Activated CD8-positive, alpha-beta memory T cell treated with anti-CD3 and anti-CD28 coated beads, Interleukin-2, amount 50 U/mL, for 4 hours (primary cell): ENCODE data around the gene BIRC6.

ENCODE experiments used
- DNase-seq: peaks from one replicate; pipeline ENCODE4 v3.0.0-alpha.2; 2020

Gene BIRC6

GRCh38 chr2:32375228-32375892 lies 18.5 kb downstream of the BIRC6 start:
- DNase-seq = no peak

GRCh38 chr2:32376756-32377155 lies 19.9 kb downstream of the BIRC6 start:
- DNase-seq = no peak

DNA sequence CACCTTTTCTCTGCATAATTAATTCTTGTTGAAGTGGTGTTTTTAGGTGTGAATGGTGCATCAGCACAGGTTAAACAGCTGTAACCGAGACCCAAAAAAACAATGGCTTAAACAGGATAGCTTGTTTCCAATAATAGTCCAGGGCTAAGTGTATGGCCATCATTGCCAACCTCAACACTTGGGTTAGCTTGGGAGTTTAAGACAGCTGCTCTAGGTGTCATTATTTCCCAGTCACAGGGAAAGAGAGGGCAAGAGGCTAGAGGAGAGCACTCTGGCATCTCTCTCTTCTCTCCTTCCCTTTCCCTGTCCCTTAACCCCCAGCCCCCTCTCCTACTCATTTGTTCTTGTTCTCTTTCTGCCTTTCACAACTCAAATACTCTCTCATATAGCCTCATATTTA lies 21.1 kb downstream of the BIRC6 start:
- no peak for DNase-seq

DNA sequence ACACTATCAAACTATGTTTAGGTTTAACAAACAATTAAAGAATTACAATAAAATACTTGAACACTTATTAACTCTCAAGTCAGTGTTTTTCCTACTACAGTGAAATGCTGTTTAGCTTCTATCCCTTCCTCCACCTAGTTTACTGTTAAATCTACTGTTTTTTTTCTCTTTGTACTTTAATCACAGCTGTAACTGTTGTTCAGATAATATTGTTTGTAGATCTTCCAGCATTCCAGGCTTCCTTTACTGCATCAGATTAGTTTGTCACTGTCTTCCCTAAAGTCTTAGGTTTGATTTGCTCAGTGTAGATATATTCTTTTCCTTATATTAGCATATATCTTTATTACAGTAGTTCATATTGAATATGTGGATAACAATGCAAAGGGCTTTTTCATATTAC lies 22.5 kb downstream of the BIRC6 start:
- no peak for DNase-seq

DNA sequence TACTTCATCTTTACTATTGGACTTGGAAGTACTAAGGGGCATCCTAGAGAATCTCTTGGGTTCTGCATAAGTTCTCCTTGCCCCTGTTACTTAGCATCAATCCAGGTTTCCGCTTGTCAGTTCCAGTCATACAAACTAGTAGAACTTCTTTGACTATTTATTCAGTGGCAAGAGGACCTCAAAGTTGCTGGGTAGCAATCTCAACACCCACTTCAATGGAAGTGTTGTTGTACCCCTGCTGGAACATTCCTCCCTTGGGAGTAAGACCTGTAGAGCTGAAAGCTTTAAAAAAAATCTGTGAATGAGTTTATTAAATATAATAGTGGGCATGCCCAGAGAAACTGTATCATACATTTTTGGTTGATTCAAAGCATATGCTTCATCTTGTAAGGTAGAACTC lies 27.0 kb downstream of the BIRC6 start:
- DNase-seq = no peak

- no peak for DNase-seq
Measured at GRCh38 chr2:32384529-32384928, 27.7 kb downstream of the BIRC6 start.

- DNase-seq = no peak
Measured at GRCh38 chr2:32386739-32387138, 29.9 kb downstream of the BIRC6 start.

GRCh38 chr2:32399221-32399620 lies 42.4 kb downstream of the BIRC6 start:
- DNase-seq = no peak

GRCh38 chr2:32402091-32402490 lies 45.3 kb downstream of the BIRC6 start:
- DNase-seq = no peak

DNA sequence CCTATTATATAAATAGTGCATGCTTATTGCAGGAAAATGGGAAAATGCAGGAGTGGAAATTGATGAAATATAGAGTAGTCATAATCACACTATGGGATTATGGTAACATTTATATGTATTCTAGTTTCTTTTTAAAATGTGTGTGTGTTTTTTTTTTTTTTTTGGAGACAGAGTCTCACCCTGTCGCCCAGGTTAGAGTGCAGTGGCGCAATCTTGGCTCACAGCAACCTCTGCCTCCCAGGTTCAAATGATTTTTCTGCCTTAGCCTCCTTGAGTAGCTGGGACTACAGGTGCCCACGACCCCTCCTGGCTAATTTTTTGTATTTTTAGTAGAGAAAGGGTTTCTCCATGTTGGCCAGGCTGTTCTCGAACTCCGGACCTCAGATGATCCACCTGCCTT lies 47.0 kb downstream of the BIRC6 start:
- DNase-seq = no peak

DNA sequence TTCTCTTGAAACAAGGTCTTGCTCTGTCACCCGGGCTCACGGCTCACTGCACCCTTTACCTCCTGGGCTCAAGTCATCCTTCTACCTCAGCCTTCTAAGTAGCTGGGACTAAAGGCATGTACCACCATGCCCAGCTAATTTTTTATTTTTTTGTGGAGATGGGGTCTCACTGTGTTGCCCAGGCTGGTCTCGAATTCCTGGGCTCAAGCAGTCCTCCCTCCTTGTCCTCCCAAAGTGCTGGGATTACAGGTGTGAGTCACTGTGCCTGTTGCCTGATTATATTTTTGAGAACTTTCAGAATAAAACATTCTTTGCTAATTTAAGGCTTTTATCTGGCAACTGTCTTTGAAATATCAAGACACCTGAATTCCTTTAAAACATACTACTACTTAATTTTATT lies 47.9 kb downstream of the BIRC6 start:
- DNase-seq = no peak

DNA sequence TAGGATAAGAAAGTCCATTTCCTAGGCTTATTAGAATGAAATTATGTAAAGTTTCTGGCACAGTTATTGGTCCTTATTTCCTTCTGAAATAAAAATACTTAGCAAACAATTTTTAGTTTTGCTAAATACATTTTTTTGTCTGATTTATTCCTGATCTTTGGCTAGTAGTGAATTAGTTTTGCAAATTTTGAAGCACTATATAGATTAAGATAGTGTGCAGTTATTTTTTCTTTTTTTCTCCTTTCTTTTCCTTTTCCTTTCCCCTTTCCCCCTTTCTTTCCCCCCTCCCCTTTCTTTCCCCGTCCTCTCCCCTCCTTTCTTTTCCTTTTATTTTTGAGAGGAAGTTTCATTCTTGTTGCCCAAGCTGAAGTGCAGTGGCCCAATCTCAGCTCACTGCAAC lies 59.7 kb downstream of the BIRC6 start:
- no peak for DNase-seq

GRCh38 chr2:32417659-32418058 lies 60.8 kb downstream of the BIRC6 start:
- DNase-seq = no peak

DNA sequence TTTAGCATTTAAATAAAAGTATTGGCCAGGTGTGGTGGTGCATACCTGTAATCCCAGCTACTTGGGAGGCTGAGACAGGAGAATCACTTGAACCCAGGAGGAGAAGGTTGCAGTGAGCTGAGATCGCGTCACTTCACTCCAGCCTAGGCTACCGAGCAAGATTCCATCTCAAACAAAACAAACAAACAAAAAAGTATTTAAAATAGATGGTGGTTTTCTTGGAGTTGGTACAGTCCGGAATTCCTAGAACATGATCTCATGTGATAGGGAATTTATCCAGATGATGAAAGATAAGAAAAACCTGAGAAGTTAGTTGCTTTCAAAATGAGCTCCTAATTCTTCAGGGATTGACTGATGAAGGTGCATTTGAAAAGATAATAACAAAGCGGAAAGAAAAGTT lies 62.0 kb downstream of the BIRC6 start:
- no peak for DNase-seq

DNA sequence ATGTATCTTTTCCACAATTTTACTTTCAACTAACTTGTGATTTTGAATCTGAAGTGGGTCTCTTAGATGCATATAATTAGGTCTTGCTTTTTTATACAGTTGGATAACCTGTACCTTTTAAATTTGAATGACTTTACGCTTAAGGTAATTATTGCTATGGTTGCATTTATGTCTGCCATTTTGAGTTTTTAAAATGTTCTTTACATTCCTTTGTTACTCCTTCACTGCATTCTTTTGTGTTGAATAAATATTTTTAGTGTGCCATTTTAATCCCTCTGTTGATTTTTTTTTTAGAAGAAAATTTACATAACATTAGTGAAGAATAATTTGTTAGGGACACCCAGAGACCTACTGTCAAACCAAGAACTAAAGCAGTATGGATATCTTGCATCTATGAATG lies 65.3 kb downstream of the BIRC6 start:
- no peak for DNase-seq

- no peak for DNase-seq
Measured at GRCh38 chr2:32423536-32423935, 66.7 kb downstream of the BIRC6 start.

- no peak for DNase-seq
Measured at GRCh38 chr2:32424739-32425138, 67.9 kb downstream of the BIRC6 start.

- DNase-seq = no peak
Measured at GRCh38 chr2:32425719-32426141, 68.9 kb downstream of the BIRC6 start.

DNA sequence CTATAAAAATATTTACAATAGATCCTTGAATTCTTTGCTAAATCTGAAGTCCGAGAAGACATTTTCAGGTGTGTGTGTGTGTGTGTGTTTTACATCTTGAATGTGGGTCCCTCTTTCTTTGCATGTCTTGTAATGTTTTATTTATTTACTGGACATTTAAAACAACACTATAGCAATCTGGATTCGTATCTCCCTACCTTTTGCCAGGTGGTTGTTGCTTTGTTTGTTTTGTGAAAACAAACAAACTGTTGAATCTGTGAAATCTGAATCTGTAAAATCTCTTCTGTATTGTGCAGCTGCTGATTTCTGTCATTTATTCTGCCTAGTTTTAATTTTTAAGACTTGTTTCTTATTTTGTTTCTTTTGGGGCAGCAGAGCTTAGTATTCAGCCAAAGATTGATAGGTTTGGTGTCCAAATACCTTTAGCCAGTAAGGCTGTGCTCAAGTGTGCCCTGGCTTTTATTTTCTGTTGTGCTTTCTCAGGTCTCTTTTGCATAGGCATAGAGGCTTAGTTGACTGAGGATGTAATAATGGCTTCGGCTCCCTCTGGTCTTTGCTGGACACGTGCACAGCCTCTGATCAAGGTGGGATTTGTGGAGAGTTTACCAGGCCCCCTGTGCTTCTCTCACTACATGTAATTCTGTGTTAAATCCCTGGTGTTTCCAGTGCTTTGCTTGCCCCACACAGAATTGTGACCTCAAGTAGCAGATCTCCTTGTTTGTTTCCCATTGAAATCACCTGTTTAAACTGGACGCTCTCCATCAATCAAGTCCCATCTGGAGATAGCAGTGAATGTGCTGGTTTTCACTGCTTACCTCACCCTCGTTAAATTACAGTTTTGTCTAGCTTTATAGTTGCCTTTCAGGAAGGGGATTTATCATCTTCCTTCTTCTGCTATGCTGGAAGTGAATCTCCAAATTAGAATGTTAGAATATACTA lies 71.1 kb downstream of the BIRC6 start:
- DNase-seq = no peak

GRCh38 chr2:32430804-32431203 lies 74.0 kb downstream of the BIRC6 start:
- no peak for DNase-seq

DNA sequence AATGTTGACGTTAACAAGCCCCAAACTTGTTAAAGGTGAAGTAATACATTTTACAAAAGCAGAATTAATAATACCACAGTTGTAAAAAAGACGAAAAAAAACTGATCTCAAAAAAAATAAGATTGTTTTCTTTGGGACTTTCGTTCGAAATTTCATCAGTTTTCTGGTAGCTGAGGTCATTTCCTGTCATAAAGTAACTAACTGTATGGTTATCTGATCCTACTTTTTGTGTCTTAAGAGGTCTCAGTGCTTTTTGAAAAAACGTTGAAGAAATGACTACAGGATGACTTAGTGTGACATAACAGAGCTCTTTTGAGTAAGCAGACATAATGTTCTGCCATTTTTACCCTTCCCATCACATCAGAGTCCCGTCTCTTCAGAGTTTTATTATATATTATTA lies 79.3 kb downstream of the BIRC6 start:
- DNase-seq = no peak

DNA sequence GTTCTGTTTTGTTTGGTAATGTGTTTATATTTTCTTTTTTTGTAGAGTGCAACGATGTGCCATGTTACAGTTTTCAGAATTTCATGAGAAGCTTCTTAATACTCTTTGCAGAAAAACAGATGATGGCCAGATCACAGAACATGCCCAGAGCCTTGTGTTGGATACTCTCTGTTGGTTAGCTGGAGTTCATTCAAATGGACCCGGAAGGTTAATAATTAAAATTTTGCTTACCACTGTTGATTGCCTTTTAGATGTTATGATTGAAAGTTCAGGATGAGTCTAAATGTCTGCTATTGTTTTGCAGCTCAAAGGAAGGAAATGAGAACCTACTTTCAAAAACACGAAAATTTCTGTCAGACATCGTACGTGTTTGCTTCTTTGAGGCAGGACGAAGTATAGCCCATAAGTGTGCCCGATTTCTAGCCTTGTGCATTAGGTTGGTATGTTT lies 85.2 kb downstream of the BIRC6 start:
- DNase-seq = no peak

GRCh38 chr2:32446369-32446768 lies 89.5 kb downstream of the BIRC6 start:
- DNase-seq = no peak

DNA sequence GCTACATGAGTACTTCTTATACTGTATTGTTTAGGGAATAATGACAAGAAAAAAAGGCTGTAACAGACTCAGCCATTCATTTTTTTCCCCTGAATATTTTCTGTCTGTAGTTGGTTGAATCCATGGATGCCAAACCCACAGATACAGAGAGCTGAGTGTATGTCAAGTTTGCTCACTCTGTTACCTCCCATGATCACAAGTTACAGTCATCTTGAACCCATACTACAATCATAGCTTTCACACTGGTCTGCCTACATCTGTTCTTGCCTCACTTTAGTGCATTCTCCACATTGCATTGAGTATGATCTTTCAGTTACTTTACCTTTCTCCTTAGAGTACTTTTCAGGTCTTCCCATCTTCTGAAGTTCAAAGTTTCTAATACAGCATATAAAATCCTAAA lies 94.0 kb downstream of the BIRC6 start:
- no peak for DNase-seq
